Measurements from ENCODE around the gene GRB14.
A peak's percentile ranks its signal among the peaks of the same experiment; 100 is the strongest.
"Not testable (repeated sequence)": the region's sequence is repeated elsewhere in the genome, so short reads cannot be mapped to it uniquely, and the experiment has no call there.

Gene GRB14

DNA sequence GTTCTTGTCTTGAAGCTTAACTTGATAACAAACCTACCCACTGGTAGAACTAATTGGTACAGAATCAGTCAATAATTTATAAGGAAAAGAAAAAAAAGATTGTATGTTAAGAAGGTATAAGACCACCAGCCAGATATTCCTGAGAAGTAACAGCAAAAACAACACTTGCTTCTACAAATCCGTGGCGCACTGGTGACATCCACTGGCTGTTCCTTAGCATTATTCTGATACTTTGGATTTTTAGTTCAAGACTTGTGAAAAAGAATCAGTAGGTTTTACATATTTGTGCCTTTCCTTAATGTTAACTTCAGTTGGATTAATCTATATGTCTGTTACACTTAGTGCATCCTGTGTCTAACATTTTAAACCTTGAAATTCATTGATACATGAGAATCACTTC lies 141.8 kb downstream of the GRB14 start:
- TF ChIP-seq POLR2A (IDR thresholded peaks at IDR 0.05; ENCODE audit: extremely low read depth, insufficient read length): no peak
- TF ChIP-seq MYC (IDR thresholded peaks at IDR 0.05; ENCODE audit: low read depth, low read length): no peak
- TF ChIP-seq CTCF (IDR thresholded peaks at IDR 0.05; ENCODE audit: low read depth, low read length): peak; percentile 12
- H3K4me3 ChIP-seq (ENCODE audit: low read depth, low read length): no peak overlapping the region
- DNase-seq (ENCODE audit: low read depth): peak; percentile 45

- TF ChIP-seq CTCF (IDR thresholded peaks at IDR 0.05; ENCODE audit: low read depth, low read length) (no peak), POLR2A (IDR thresholded peaks at IDR 0.05; ENCODE audit: extremely low read depth, insufficient read length) (no peak), MYC (IDR thresholded peaks at IDR 0.05; ENCODE audit: low read depth, low read length) (no peak)
- TF ChIP-seq, protein P1, sequence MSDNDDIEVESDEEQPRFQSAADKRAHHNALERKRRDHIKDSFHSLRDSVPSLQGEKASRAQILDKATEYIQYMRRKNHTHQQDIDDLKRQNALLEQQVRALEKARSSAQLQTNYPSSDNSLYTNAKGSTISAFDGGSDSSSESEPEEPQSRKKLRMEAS (IDR thresholded peaks at IDR 0.05; ENCODE audit: low read depth, low read length): no peak
- H3K4me3 ChIP-seq (ENCODE audit: low read depth, low read length): no peak overlapping the region
- no peak for DNase-seq (ENCODE audit: low read depth)
Observed at GRCh38 chr2:164478205-164478604, 143.1 kb downstream of the GRB14 start.

- TF ChIP-seq CTCF (IDR thresholded peaks at IDR 0.05; ENCODE audit: low read depth, low read length) (no peak), POLR2A (IDR thresholded peaks at IDR 0.05; ENCODE audit: extremely low read depth, insufficient read length) (no peak), MYC (IDR thresholded peaks at IDR 0.05; ENCODE audit: low read depth, low read length) (no peak)
- TF ChIP-seq, protein P1 (IDR thresholded peaks at IDR 0.05; ENCODE audit: low read depth, low read length): no peak
- H3K4me3 ChIP-seq (ENCODE audit: low read depth, low read length): no peak overlapping the region
- no peak for DNase-seq (ENCODE audit: low read depth)
Observed at GRCh38 chr2:164474873-164475272, 146.4 kb downstream of the GRB14 start.

GRCh38 chr2:164473021-164473420 lies 148.3 kb downstream of the GRB14 start:
- TF ChIP-seq CTCF (IDR thresholded peaks at IDR 0.05; ENCODE audit: low read depth, low read length): no peak
- no peak for TF ChIP-seq MYC (IDR thresholded peaks at IDR 0.05; ENCODE audit: low read depth, low read length)
- no peak for TF ChIP-seq POLR2A (IDR thresholded peaks at IDR 0.05; ENCODE audit: extremely low read depth, insufficient read length)
- TF ChIP-seq, protein P1 (IDR thresholded peaks at IDR 0.05; ENCODE audit: low read depth, low read length): no peak
- H3K4me3 ChIP-seq (ENCODE audit: low read depth, low read length): no peak overlapping the region

DNA sequence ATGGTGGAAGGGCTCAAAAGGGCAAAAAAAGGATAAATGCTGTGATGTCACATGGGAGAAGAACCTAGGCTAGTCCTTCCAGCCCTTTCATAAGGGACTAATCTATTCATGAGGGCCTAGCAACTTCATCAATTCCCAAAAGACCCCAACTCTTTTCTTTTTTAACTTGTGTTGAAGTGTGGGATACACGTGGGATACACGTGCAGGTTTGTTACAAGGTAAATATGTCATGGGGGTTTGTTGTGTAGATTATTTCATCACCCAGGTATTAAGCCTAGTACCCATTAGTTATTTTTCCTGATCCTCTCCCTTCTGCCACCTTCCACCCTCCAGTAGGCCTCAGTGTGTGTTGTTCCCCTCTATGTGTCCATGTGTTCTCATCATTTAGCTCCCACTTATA lies 156.2 kb downstream of the GRB14 start:
- not testable (repeated sequence) for DNase-seq (ENCODE audit: low read depth); H3K4me3 ChIP-seq (ENCODE audit: low read depth, low read length)

More at GRCh38 chr2:164473021-164473420, 148.3 kb downstream of the GRB14 start:
- DNase-seq (ENCODE audit: low read depth): no peak

- H3K4me3 ChIP-seq (ENCODE audit: low read depth, low read length): no peak overlapping the region
- no peak for DNase-seq (ENCODE audit: low read depth)
- TF ChIP-seq CTCF (IDR thresholded peaks at IDR 0.05; ENCODE audit: low read depth, low read length) (no peak), MYC (IDR thresholded peaks at IDR 0.05; ENCODE audit: low read depth, low read length) (no peak), POLR2A (IDR thresholded peaks at IDR 0.05; ENCODE audit: extremely low read depth, insufficient read length) (no peak)
- TF ChIP-seq, protein P1 (IDR thresholded peaks at IDR 0.05; ENCODE audit: low read depth, low read length): no peak
Observed at GRCh38 chr2:164464376-164464775, 156.9 kb downstream of the GRB14 start.
